Liver (tissue), 9 donors: ENCODE data around the gene STAM. TPM values are rescaled to one million over a fixed set of nuclear protein-coding genes. Genes with fewer than 3 reads are reported as not detected.

Source experiments
- DNase-seq: peaks from one replicate; pipeline ENCODE4 v3.0.0-alpha.2; 2017; ENCODE audit warnings: low spot score
- H3K27ac ChIP-seq, 2 donors: one replicate each; pipeline ENCODE4 v1.7.0; 2013; ENCODE audit warnings: inconsistent platforms in 2 of 2, low read length in 2 of 2, control low read depth in 1 of 2, low read depth in 1 of 2, mild to moderate bottlenecking in 1 of 2
- H3K27me3 ChIP-seq, 4 donors: one replicate each; pipeline versions ENCODE4 v1.6.1 to v1.7.0; 2013; ENCODE audit warnings: low read length in 3 of 4, inconsistent platforms in 1 of 4, mild to moderate bottlenecking in 1 of 4, moderate library complexity in 1 of 4; ENCODE audit not compliant: control insufficient read depth in 4 of 4, insufficient read depth in 4 of 4
- H3K36me3 ChIP-seq, 4 donors: one replicate each; pipeline versions ENCODE4 v1.6.1 to v1.7.0; 2013; ENCODE audit warnings: low read length in 3 of 4, mild to moderate bottlenecking in 3 of 4, low read depth in 1 of 4, moderate library complexity in 1 of 4; ENCODE audit not compliant: control insufficient read depth in 4 of 4, insufficient read depth in 3 of 4
- H3K4me1 ChIP-seq, 4 donors: one replicate each; pipeline versions ENCODE4 v1.6.1 to v1.7.0; 2013; ENCODE audit warnings: low read length in 3 of 4, mild to moderate bottlenecking in 3 of 4, moderate library complexity in 1 of 4; ENCODE audit not compliant: control insufficient read depth in 4 of 4, insufficient read depth in 4 of 4
- H3K4me3 ChIP-seq, 3 donors: one replicate each; pipeline versions ENCODE4 v1.6.1 to v1.7.0; 2013; ENCODE audit warnings: low read length in 3 of 3, control low read depth in 1 of 3, low read depth in 1 of 3, mild to moderate bottlenecking in 1 of 3
- H3K9ac ChIP-seq, 2 donors: one replicate each; pipeline ENCODE4 v1.7.0; 2013; ENCODE audit warnings: low read length in 2 of 2, mild to moderate bottlenecking in 2 of 2, moderate library complexity in 2 of 2, control low read depth in 1 of 2, low read depth in 1 of 2
- H3K9me3 ChIP-seq, 4 donors: one replicate each; pipeline versions ENCODE4 v1.6.1 to v1.7.0; 2013; ENCODE audit warnings: low read length in 3 of 4; ENCODE audit not compliant: control insufficient read depth in 4 of 4
- ATF3 ChIP-seq: IDR thresholded peaks from 2 replicates; pipeline ENCODE4 v1.6.1; 2016; ENCODE audit warnings: antibody characterized with exemption
- CTCF ChIP-seq: fragments of 150-350 bp; IDR thresholded peaks from 2 replicates; pipeline ENCODE4 v1.5.1; 2017; ENCODE audit warnings: improper control_type of control experiment, low read depth, low read length; ENCODE audit not compliant: missing input control
- EGR1 ChIP-seq, 2 donors: IDR thresholded peaks; 2 replicates each; pipeline ENCODE4 v1.6.1; 2016 to 2018; ENCODE audit warnings: antibody characterized with exemption in 2 of 2, low read depth in 2 of 2
- FOXA1 ChIP-seq: IDR thresholded peaks from 2 replicates; pipeline ENCODE4 v1.6.1; 2016; ENCODE audit warnings: antibody characterized with exemption
- FOXA2 ChIP-seq: IDR thresholded peaks from 2 replicates; pipeline ENCODE4 v1.6.1; 2016; ENCODE audit warnings: antibody characterized with exemption
- GABPA ChIP-seq, 2 donors: IDR thresholded peaks in 1 of 2; conservative IDR thresholded peaks in 1 of 2; 2 replicates each; pipeline ENCODE4 v1.6.1; 2016; ENCODE audit warnings: antibody characterized with exemption in 2 of 2, mild to moderate bottlenecking in 1 of 2, moderate library complexity in 1 of 2
- HNF4A ChIP-seq, 2 donors: conservative IDR thresholded peaks; 2 replicates each; pipeline ENCODE4 v1.6.1; 2016; ENCODE audit warnings: antibody characterized with exemption in 2 of 2, mild to moderate bottlenecking in 2 of 2
- JUND ChIP-seq, 2 donors: IDR thresholded peaks; 2 replicates each; pipeline ENCODE4 v1.6.1; 2016; ENCODE audit warnings: antibody characterized with exemption in 2 of 2
- NR2F2 ChIP-seq: IDR thresholded peaks from 2 replicates; pipeline ENCODE4 v1.6.1; 2016; ENCODE audit warnings: antibody characterized with exemption
- RAD21 ChIP-seq, 2 donors: IDR thresholded peaks; 2 replicates each; pipeline ENCODE4 v1.6.1; 2016; ENCODE audit warnings: antibody characterized with exemption in 2 of 2, mild to moderate bottlenecking in 2 of 2
- RXRA ChIP-seq, 2 donors: IDR thresholded peaks; 2 replicates each; pipeline ENCODE4 v1.6.1; 2017 to 2018; ENCODE audit warnings: antibody characterized with exemption in 2 of 2, mild to moderate bottlenecking in 1 of 2
- YY1 ChIP-seq: IDR thresholded peaks from 2 replicates; pipeline ENCODE4 v1.6.1; 2016; ENCODE audit warnings: antibody characterized with exemption, mild to moderate bottlenecking
- ZBTB33 ChIP-seq: IDR thresholded peaks from 2 replicates; pipeline ENCODE4 v1.6.1; 2016; ENCODE audit warnings: antibody characterized with exemption
- WGBS: extraction: QIAGEN DNeasy Blood & Tissue Kit; methylation state at CpG from one replicate; pipeline ENCODE4 v1.1.7; 2013; 5-methylcytosine and 5-hydroxymethylcytosine counted together
- polyA plus RNA-seq, 2 donors: library from polyadenylated mRNA; stranded (reverse) in 1 of 2; unstranded in 1 of 2; fragments of 200-250 nt in 1 of 2; fragments of >200 nt in 1 of 2; fragmentation: Nextera tagmentation in 1 of 2; extraction: Ambion mirVana in 1 of 2; gene quantifications; one replicate each; pipeline versions ENCODE4 v1.2.1 to v1.2.3, GENCODE V29; 2013 to 2015
- total RNA-seq, 2 donors: library from RNA; depleted of rRNA; stranded (reverse); fragments of >200 nt; gene quantifications; one replicate each; pipeline ENCODE4 v1.2.3, GENCODE V29; 2014
- TF ChIP-seq, protein P1 (sequence below): IDR thresholded peaks from 2 replicates; pipeline ENCODE4 v1.6.1; 2016; ENCODE audit warnings: antibody characterized with exemption, mild to moderate bottlenecking
- TF ChIP-seq, protein P2 (sequence below): IDR thresholded peaks from 2 replicates; pipeline ENCODE4 v1.6.1; 2016; ENCODE audit warnings: antibody characterized with exemption
- donor health status: healthy.
- donor health status: healthy.
- donor health status: healthy.
- donor health status: healthy.
- donor health status: healthy.

Gene STAM
- total and polyA plus RNA-seq, 4 donors, result 4.9 to 32.4 (median 6.7) TPM

GRCh38 chr10:17649836-17650235 lies 5.9 kb downstream of the STAM start (continued):
- TF ChIP-seq CTCF, result no peak
- TF ChIP-seq RXRA (IDR thresholded peaks at IDR 0.05), result no peak
- no peak for TF ChIP-seq HNF4A (conservative IDR thresholded peaks at IDR 0.05)
- TF ChIP-seq YY1, result no peak

GRCh38 chr10:17650416-17650815 lies 6.5 kb downstream of the STAM start:
- H3K36me3 ChIP-seq, result no peaks in the 10 kb centered on the region
- WGBS, result 91% methylated on average over 8 of the region's 8 CpGs
- H3K9me3 ChIP-seq, result no peaks in the 10 kb centered on the region
- DNase-seq, result no peak
- H3K4me3 ChIP-seq, result no peak overlapping the region
- no peak for TF ChIP-seq EGR1 (IDR thresholded peaks at IDR 0.05; ENCODE audit: low read depth in 2 of 2)
- peaks cover 4 to 10% (median 8%) of the 10 kb centered on the region in 4 donors for H3K4me1 ChIP-seq
- no peaks in the 10 kb centered on the region for H3K27me3 ChIP-seq
- no peak overlapping the region for H3K27ac ChIP-seq
- H3K9ac ChIP-seq, result no peak overlapping the region

GRCh38 chr10:17651896-17652295 lies 7.9 kb downstream of the STAM start:
- Histone ChIP-seq H3K9ac (no peak overlapping the region), H3K27ac (no peak overlapping the region)
- DNase-seq, result no peak

More at GRCh38 chr10:17651896-17652295, 7.9 kb downstream of the STAM start:
- no peaks in the 10 kb centered on the region for H3K9me3 ChIP-seq
- H3K4me1 ChIP-seq, result peaks cover 0 to 4% (median 1%) of the 10 kb centered on the region in 4 donors
- H3K27me3 ChIP-seq, result no peaks in the 10 kb centered on the region
- TF ChIP-seq RAD21 (IDR thresholded peaks at IDR 0.05) (no peak), FOXA1 (no peak), JUND (IDR thresholded peaks at IDR 0.05) (no peak), ATF3 (no peak), RXRA (IDR thresholded peaks at IDR 0.05) (no peak), NR2F2 (no peak), GABPA (IDR thresholded peaks at IDR 0.05 in 1 of 2, conservative IDR thresholded peaks at IDR 0.05 in 1 of 2) (no peak), ZBTB33 (no peak), HNF4A (conservative IDR thresholded peaks at IDR 0.05) (no peak), FOXA2 (no peak)
- TF ChIP-seq, protein P1, sequence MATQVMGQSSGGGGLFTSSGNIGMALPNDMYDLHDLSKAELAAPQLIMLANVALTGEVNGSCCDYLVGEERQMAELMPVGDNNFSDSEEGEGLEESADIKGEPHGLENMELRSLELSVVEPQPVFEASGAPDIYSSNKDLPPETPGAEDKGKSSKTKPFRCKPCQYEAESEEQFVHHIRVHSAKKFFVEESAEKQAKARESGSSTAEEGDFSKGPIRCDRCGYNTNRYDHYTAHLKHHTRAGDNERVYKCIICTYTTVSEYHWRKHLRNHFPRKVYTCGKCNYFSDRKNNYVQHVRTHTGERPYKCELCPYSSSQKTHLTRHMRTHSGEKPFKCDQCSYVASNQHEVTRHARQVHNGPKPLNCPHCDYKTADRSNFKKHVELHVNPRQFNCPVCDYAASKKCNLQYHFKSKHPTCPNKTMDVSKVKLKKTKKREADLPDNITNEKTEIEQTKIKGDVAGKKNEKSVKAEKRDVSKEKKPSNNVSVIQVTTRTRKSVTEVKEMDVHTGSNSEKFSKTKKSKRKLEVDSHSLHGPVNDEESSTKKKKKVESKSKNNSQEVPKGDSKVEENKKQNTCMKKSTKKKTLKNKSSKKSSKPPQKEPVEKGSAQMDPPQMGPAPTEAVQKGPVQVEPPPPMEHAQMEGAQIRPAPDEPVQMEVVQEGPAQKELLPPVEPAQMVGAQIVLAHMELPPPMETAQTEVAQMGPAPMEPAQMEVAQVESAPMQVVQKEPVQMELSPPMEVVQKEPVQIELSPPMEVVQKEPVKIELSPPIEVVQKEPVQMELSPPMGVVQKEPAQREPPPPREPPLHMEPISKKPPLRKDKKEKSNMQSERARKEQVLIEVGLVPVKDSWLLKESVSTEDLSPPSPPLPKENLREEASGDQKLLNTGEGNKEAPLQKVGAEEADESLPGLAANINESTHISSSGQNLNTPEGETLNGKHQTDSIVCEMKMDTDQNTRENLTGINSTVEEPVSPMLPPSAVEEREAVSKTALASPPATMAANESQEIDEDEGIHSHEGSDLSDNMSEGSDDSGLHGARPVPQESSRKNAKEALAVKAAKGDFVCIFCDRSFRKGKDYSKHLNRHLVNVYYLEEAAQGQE, result no peak
- TF ChIP-seq, protein P2, sequence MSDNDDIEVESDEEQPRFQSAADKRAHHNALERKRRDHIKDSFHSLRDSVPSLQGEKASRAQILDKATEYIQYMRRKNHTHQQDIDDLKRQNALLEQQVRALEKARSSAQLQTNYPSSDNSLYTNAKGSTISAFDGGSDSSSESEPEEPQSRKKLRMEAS, result no peak
- H3K36me3 ChIP-seq, result no peaks in the 10 kb centered on the region
- no peak overlapping the region for H3K4me3 ChIP-seq
